NT2/D1 (cell line): ENCODE data around the gene STRBP.

ENCODE experiments used
- DNase-seq: peaks from one replicate; pipeline ENCODE4 v3.0.0-alpha.2; 2011; ENCODE audit warnings: low read depth, low spot score
- H3K27me3 ChIP-seq: 2 replicates; pipeline ENCODE4 v1.6.0; 2011; ENCODE audit warnings: mild to moderate bottlenecking; ENCODE audit not compliant: insufficient read length, insufficient read depth
- H3K36me3 ChIP-seq: 2 replicates; pipeline ENCODE4 v1.6.1; 2011; ENCODE audit warnings: mild to moderate bottlenecking, low read length, mixed read lengths; ENCODE audit not compliant: insufficient read depth, insufficient read length
- H3K4me1 ChIP-seq: 2 replicates; pipeline ENCODE4 v1.5.1; 2011; ENCODE audit not compliant: insufficient read depth, insufficient read length
- H3K4me3 ChIP-seq: 2 replicates; pipeline ENCODE4 v1.5.1; 2011; ENCODE audit warnings: low read depth; ENCODE audit not compliant: insufficient read length
- H3K9ac ChIP-seq: 2 replicates; pipeline ENCODE4 v1.6.0; 2011; ENCODE audit warnings: low read depth; ENCODE audit not compliant: insufficient read length
- H3K9me3 ChIP-seq: 2 replicates; pipeline ENCODE4 v1.5.1; 2011; ENCODE audit warnings: mild to moderate bottlenecking, low read length; ENCODE audit not compliant: insufficient read depth
- SUZ12 ChIP-seq: IDR thresholded peaks from 2 replicates; pipeline ENCODE4 v1.6.1; 2011; ENCODE audit not compliant: insufficient read length, insufficient read depth; ENCODE audit errors: extremely low read depth
- YY1 ChIP-seq: IDR thresholded peaks from 2 replicates; pipeline ENCODE4 v1.6.1; 2011; ENCODE audit not compliant: insufficient read length, insufficient read depth
- ZNF274 ChIP-seq: IDR thresholded peaks from 2 replicates; pipeline ENCODE4 v1.6.1; 2011; ENCODE audit warnings: mild to moderate bottlenecking, low read depth, low read length

Gene STRBP

GRCh38 chr9:123268199-123268464, 254 bp downstream of the STRBP start:
- H3K4me3 ChIP-seq = peak overlapping the region; percentile 68
- no peak for DNase-seq
- peak overlapping the region; percentile 81 for H3K9ac ChIP-seq

DNA sequence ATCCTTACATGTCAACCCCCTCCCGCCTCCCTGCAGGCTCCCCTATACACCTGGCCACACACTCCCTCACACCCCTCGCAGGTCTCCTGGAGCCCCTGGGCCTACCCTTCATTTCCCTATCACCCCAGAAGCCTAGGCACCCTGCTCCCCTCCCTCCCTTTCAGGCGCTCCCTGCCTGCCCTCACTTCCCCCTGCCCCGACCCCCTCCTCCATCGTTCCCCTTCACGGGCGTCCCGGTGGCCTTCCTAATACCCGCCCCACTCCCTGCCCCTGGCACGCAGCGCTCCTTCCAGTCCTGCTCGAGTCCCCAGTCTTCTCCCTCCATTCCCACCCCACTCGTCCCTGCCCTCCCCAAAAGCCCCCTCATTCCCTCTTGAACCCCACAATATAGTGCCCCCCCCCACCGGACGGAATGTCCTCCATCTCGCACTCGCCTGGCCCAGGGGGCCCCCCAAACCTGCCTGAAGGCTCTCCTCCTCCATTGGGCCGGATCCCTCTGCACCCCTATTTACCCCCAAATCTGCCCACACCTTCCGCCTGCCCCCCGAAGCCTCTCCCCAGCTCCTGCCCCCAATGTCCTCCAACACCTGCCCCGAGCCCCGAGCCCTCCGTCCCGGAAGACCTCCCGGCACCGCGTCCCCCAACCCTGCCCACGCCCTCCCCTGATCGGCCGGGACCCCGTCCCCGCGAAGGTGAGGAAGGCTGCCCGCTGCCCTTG, 746 bp downstream of the STRBP start:
- peaks cover 5% of the 10 kb centered on the region for H3K4me1 ChIP-seq
- H3K9ac ChIP-seq = peak overlapping the region; percentile 81
- no peak for DNase-seq

More at GRCh38 chr9:123268199-123268464, 254 bp downstream of the STRBP start:
- TF ChIP-seq SUZ12 (no peak), YY1 (no peak), ZNF274 (no peak)
- Histone ChIP-seq H3K27me3 (peaks cover 20% of the 10 kb centered on the region), H3K9me3 (no peaks in the 10 kb centered on the region), H3K4me1 (peaks cover 5% of the 10 kb centered on the region), H3K36me3 (no peaks in the 10 kb centered on the region)

GRCh38 chr9:123266655-123267399, 1.6 kb downstream of the STRBP start:
- H3K4me1 ChIP-seq = peaks cover 5% of the 10 kb centered on the region
- H3K27me3 ChIP-seq = peaks cover 20% of the 10 kb centered on the region
- peak overlapping the region; percentile 68 for H3K4me3 ChIP-seq
- TF ChIP-seq YY1 (no peak), SUZ12 (no peak), ZNF274 (no peak)
- no peak for DNase-seq
- H3K9ac ChIP-seq = peak overlapping the region; percentile 81
- no peaks in the 10 kb centered on the region for H3K9me3 ChIP-seq
- H3K36me3 ChIP-seq = no peaks in the 10 kb centered on the region

More for the DNA sequence above, 746 bp downstream of the STRBP start:
- peak overlapping the region; percentile 68 for H3K4me3 ChIP-seq
- H3K27me3 ChIP-seq = peaks cover 20% of the 10 kb centered on the region
- no peaks in the 10 kb centered on the region for H3K36me3 ChIP-seq
- no peak for TF ChIP-seq ZNF274
- TF ChIP-seq YY1 = no peak
- TF ChIP-seq SUZ12 = no peak
- H3K9me3 ChIP-seq = no peaks in the 10 kb centered on the region

DNA sequence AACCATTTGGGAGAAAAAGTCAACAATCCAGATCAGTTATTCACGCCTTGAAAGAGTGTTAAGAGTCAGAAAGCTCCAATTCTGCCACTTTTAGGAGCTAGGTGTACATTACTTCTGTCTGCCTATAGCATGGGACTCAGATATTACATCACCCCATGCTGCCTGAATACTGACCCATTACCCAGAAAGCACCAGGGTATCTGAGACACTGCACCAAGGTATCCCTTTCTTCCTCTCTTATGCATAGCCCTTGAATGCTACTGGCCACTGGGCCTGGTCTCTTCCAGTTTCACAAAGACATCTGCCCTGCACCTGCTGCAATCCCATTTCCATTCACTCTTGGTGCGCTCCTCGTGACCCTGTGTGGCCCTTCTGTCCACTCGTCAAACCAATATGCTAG, 2.6 kb downstream of the STRBP start:
- H3K9me3 ChIP-seq = no peaks in the 10 kb centered on the region
- TF ChIP-seq SUZ12 (no peak), YY1 (no peak), ZNF274 (no peak)
- H3K4me3 ChIP-seq = no peak overlapping the region
- no peaks in the 10 kb centered on the region for H3K36me3 ChIP-seq
- no peak for DNase-seq
- peaks cover 20% of the 10 kb centered on the region for H3K27me3 ChIP-seq
- H3K4me1 ChIP-seq = peaks cover 5% of the 10 kb centered on the region
- H3K9ac ChIP-seq = no peak overlapping the region

DNA sequence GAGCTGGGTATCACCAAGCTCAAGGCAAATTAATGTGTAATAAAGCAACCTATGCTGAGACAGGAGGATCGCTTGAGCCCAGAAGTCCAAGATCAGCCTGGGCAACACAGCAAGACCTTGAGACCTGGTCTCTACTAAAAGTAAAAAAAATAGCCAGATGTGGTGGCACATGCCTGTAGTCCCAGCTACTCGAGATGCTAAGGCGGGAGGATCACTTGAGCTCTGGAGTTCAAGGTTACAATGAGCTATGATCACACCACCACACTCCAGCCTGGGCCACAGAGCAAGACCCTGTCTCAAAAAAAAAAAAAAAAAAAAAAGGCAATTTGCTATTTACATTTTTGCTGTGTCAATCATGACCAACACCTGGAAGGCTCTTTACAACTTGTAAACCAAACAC, 5.2 kb downstream of the STRBP start:
- Histone ChIP-seq H3K4me1 (peaks cover 5% of the 10 kb centered on the region), H3K27me3 (peaks cover 5% of the 10 kb centered on the region), H3K36me3 (no peaks in the 10 kb centered on the region), H3K9me3 (no peaks in the 10 kb centered on the region), H3K4me3 (no peak overlapping the region), H3K9ac (no peak overlapping the region)
- TF ChIP-seq ZNF274 = no peak
- no peak for TF ChIP-seq YY1
- no peak for TF ChIP-seq SUZ12
- no peak for DNase-seq

DNA sequence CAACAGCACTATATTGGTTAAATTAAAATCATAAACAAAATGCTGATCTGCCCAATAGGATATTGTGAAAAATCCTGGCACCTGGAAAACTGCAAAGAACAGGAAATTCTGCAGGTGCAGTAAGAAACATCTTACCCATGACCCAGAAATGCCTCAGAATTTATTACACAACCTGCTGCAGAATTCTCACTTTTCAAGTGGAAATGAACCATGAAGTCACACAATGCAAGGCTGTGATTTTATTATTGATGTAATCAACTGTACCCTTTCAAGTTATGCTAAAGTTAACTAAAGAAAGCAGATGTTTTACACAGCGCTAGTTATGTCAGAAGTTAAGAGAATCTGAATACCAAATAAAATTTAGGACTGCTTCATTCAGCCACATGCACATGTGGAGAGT, 6.0 kb downstream of the STRBP start:
- Histone ChIP-seq H3K36me3 (no peaks in the 10 kb centered on the region), H3K4me1 (peaks cover 5% of the 10 kb centered on the region), H3K4me3 (no peak overlapping the region), H3K9ac (no peak overlapping the region), H3K27me3 (peaks cover 4% of the 10 kb centered on the region), H3K9me3 (no peaks in the 10 kb centered on the region)
- no peak for DNase-seq
- TF ChIP-seq SUZ12 (no peak), YY1 (no peak), ZNF274 (no peak)

- peaks cover 3% of the 10 kb centered on the region for H3K4me1 ChIP-seq
- no peaks in the 10 kb centered on the region for H3K9me3 ChIP-seq
Measured at GRCh38 chr9:123261006-123261677, 7.2 kb downstream of the STRBP start.

More at GRCh38 chr9:123261006-123261677, 7.2 kb downstream of the STRBP start:
- no peaks in the 10 kb centered on the region for H3K27me3 ChIP-seq
- TF ChIP-seq ZNF274 (no peak), YY1 (no peak), SUZ12 (no peak)
- H3K9ac ChIP-seq = no peak overlapping the region
- DNase-seq = no peak
- no peaks in the 10 kb centered on the region for H3K36me3 ChIP-seq
- H3K4me3 ChIP-seq = no peak overlapping the region
